GM18861 (cell line): Measurements from ENCODE around the gene NEAT1.
"Not testable (repeated sequence)": the region's sequence is repeated elsewhere in the genome, so short reads cannot be mapped to it uniquely, and the experiment has no call there.

Experiments used
- ATAC-seq: cut with Tn5 transposase; IDR thresholded peaks from one replicate; pipeline ENCODE4 v1.9.1; 2021; ENCODE audit not compliant: unreplicated experiment

NEAT1 gene

DNA sequence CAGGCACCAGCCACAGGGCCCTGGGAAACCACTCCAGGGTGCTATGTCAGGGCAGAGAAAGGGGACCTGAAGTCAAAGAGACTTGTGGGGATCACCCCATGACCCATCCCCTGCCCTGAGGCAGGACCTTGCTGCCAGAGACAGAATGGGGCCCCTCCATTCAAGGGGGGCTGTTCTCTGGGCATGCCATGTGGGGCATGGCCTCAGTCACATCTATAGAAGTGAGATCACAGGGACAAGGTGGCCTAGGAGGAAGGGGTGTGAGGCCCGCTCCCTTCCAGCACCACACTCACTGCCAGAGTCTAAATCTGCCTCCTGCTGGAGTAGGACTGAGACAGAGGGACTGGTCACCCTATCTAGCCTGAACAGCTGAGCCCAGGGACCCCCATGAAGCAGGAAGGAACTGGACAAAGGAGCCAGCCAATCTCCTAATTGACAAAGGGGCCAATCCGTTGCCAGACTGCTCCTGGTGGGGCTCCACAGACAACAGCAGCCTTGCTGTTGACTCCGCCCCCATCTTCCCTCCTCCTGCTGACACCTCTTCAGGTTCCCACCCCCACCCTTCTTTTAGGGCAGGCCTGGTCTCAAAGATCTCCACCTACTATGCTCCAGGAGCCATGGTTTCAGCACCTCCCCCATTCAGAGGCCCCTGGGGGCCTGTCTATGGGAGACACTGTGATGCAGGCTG lies 26.0 kb downstream of the NEAT1 start:
- no peak for ATAC-seq

DNA sequence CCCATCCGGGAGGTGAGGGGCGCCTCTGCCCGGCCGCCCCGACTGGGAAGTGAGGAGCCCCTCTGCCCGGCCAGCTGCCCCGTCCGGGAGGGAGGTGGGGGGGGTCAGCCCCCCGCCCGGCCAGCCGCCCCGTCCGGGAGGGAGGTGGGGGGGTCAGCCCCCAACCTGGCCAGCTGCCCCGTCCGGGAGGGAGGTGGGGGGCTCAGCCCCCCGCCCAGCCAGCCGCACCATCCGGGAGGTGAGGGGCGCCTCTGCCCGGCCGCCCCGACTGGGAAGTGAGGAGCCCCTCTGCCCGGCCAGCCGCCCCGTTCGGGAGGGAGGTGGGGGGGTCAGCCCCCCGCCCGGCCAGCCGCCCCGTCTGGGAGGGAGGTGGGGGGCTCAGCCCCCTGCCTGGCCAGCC lies 28.7 kb downstream of the NEAT1 start:
- not testable (repeated sequence) for ATAC-seq

DNA sequence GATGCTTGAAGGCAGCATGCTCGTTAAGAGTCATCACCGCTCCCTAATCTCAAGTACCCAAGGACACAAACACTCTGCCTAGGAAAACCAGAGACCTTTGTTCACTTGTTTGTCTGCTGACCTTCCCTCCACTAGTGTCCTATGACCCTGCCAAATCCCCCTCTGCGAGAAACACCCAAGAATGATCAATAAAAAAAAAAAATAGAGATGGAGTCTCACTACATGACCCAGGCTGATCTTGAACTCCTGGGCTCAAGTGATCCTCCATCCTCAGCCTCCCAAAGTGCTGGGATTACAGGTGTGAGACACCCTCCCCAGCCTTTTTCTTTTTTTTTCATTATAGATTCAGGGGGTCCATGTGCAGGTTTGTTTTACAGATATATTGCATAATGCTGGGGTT lies 29.7 kb downstream of the NEAT1 start:
- not testable (repeated sequence) for ATAC-seq

DNA sequence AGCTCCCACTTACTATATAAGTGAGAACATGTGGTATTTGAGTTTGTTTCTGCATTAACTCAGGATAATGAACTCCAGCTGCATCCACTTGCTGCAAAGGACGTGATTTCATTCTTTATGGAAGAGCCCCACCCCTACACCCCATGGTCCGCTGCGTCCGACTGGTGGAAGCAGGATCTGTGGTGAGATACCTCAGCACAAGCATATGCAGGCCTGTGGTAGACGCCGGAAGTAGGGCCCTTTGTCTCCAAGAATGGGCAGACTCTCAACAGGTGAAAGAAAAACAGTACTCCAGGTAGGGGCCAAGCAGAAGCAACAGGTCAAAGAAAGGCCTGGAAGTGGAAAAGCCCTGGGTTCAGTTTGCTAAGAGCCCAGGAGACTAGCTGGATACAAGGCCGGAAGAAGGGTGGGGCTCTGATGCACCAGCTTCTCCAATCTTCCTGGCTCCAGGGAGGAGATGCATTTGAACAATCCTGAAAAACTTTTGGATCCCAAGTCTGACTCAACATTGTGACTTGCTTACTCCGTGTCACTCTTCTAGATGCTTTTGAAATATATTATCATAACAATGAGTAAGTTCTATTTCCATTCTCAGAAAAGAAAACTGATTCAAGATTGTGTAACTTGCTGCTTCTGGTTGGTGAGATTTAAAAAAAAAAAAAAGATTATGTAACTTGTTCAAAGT lies 30.4 kb downstream of the NEAT1 start:
- ATAC-seq = no peak

DNA sequence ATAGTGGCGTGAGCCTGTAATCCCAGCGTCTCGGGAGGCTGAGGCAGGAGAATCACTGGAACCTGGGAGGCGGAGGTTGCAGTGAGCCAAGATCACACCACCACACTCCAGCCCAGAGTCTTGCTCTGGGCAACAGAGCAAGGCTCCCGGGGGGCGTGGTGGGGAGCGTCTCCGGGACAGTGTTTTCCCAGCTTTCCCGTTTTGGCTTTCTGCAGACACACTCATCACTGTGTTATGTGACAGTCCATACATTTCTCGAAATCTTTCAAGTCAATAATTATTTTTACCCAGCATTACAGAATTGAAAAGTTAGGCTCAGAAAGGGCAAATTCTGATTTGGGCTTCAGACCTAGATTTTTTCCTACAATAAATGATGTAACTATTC lies 31.7 kb downstream of the NEAT1 start:
- no peak for ATAC-seq

DNA sequence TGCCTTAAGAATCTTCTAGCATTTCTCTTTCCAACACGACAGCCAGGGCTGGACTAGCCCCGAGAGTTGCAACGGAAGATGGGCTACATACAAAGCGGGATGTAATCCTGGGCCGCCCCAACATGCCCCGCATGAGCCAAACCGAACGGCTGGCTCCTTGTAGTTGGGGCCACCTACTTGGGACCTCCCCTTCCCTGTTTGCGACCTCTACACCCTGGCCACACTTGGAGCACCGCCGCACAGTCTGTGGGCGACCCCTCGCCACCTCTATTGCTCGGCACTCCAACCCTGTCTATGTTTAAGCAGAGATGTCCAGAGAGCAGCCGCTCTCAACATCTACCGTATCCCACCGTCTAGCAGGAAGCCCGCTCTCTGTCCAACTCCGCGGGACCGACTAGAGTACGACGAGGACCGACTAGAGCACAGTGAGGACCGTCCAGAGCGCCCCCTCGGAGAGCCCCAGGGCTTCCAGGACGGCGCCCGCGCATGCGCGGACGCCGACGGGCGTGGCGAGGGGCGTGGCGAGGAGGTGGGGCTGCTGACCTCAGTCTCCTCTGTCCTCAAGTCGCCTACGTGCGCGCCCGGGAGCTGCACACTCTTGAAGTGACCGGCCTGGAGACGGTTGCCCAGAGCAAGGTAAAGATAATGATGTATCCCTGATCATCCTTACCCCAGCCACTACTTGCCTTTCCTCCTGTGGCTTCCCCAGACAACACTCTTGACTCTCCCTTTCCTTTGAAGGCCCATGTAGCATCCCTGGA lies 32.3 kb downstream of the NEAT1 start:
- peak; percentile 50 for ATAC-seq

DNA sequence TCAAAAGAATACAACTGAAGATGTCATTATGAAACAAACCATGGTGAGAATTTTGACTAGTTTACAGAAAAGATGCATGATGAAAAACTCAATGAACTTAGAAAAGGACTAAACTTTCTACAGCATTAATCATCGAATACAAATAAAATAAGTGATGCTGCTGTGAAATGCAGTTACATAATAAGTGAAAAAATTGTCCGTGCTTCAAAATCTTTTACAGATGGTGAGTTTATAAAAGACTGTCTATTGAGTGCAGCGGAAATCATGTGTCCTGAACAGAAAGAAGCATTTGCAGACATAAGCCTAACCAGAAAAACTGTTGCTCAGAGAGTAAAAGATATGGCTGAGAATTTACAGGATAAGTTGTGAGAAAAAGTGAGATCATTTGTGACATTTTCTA lies 33.8 kb downstream of the NEAT1 start:
- no peak for ATAC-seq

DNA sequence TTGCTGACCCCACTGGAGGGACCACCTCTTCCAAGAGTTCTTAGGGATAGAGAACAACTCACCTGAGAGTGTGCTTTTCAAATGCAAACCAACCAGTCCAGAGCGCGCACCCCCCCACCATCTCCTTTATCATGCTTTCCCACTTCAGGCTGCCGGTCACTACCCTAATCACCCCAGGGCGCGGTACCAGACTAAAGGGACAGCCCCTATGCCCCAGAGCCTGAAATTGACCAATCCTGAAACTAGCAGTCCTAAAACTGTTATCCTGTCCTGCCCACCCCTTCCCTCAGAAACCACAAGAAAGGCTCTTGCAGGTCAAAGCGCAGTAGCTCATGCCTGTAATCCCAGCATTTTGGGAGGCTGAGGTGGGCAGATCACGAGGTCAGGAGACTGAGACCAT lies 37.0 kb downstream of the NEAT1 start:
- no peak for ATAC-seq

DNA sequence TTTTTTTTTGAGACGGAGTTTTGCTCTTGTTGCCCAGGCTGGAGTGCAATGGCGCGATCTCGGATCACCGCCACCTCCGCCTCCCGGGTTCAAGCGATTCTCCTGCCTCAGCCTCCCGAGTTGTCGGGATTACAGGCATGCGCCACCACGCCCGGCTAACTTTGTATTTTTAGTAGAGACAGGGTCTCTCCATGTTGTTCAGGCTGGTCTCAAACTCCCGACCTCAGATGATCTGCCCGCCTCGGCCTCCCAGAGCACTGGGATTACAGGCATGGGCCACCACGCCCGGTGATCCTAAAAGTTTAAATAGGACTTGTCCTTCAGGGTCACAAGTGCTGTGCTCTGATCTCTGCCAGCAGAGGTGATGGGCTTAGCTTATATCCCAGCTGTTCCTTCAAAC lies 42.9 kb downstream of the NEAT1 start:
- ATAC-seq = not testable (repeated sequence)

DNA sequence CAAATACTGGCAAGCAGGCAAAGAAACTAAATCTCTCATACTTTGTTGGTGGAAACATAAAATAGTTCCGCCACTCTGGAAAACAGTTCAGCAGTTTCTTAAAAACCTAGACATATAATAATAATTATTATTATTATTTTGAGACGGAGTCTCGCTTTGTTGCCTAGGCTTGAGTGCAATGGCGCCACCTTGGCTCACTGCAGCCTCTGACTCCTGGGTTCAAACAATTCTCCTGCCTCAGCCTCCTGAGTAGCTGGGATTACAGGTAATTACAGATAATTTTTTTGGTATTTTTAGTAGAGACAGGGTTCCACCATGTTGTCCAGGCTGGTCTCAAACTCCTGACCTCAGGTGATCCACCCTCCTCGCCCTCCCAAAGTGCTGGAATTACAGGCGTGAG lies 44.7 kb downstream of the NEAT1 start:
- ATAC-seq = not testable (repeated sequence)

DNA sequence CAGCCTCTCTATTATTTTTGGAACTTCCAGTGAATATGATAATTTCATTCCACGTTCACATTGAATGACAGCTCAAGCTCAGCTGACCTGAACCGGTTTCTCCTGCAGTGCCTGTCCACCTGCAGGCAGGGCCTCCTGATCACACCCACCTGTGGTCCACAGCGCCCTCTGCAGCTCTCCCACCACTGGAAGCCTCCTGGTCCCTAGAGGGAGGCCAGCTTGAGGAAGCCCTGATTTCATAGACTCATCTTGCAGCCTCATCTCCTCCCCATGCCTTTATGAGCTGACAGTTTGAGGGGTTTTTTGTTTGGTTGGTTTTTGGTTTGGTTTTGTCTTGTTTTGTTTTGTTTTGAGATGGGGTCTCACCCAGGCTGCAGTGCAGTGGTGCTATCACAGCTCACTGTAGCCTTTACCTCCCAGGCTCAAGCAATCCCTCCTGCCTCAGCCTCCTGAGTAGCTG lies 46.3 kb downstream of the NEAT1 start:
- no peak for ATAC-seq

DNA sequence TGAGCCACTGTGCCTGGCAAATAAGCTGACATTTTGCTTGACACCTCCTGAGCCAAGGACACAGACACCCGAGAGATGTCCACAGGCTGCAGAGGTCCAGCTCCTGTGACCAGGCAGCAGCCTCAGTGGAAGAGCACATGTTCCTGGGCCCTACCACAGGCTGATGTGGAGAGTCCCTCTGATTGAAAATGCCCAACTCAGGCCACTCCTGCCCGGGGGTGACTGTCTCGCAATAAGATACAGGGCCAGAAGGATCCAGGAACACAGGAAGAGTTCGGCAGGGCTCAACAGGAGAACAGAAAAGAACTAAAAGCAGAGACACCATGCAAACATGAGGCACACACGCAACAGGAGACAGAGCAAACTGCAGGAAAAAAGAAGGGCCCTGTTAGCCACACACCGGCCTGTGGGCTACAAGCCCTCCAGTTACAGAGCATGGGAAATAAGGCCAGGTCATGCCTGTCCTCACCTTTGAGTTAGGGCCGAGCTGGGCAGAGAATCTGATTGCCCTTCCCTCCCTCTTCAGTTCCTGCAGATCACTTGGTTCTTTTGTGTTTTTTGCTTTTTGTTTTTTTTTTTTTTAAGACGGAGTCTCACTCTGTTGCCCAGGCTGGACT lies 47.9 kb downstream of the NEAT1 start:
- no peak for ATAC-seq

DNA sequence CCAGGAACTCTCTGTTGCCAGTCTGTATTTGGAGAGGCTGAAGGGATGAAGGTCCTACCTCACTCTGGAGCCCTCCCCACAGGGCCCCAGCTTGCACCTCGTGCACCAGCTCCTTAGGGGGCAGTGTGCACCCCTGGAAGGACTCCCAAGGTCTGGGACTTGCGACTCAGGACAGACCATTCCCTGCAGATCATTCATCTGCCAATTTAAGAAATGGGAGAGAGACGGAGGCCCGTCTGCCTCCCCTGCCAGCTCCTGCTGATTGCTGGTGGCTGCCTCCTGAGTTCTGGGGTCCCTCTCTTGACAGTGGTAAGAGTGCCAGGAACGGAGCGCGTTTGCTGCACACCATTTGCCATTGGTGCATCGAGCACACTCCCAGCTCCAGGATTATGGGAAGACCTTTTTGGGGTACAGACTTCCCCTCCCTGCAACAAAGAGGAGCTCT lies 48.9 kb downstream of the NEAT1 start:
- ATAC-seq = no peak

DNA sequence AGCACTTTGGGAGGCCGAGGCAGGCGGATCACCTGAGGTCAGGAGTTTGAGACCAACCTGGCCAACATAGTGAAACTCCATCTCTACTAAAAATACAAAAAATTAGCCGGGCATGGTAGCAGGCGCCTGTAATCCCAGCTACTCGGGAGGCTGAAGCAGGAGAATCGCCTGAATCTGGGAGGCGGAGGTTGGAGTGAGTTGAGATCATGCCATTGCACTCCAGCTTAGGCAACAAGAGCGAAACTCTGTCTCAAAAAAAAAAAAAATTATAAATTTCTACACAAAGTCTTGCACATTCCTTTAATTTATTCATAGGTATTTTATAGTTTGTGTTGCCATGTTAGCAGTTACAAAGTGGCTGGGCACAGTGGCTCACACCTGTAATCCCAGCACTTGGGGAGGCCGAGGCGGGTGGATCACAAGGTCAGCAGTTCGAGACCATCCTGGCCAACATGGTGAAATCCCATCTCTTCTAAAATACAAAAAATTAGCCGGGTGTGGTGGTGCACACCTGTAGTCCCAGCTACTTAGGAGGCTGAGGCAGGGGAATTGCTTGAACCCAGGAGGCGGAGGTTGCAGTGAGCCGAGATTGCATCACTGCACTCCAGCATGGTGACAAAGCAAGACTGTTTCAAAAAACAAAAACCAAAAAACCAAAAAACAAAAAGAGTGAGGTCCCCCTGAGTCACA lies 50.1 kb downstream of the NEAT1 start:
- not testable (repeated sequence) for ATAC-seq

DNA sequence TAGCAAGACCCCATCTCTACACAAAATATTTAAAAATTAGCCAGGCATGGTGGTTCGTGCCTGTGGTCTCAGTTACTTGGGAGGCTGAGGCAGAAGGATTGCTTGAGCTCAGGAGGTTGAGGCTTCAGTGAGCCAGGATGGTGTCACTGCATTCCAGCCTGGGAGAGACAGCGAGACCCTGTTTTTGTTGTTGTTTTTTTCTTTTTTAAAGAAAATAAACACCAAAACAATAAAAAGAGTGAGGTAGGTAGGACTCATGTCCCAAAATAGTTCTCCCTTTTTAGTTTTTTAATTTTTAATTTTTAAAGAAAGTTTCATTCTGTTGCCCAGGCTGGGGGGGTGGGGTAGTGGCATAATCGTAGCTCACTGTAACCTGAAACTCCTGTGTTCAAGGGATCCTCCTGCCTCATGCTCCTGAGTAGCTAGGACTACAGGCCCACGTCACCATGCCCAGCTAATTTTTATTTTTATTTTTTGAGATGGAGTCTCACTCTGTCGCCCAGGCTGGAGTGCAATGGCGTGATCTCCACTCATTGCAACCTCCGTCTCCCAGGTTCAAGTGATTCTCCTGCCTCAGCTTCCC lies 50.8 kb downstream of the NEAT1 start:
- ATAC-seq = no peak

DNA sequence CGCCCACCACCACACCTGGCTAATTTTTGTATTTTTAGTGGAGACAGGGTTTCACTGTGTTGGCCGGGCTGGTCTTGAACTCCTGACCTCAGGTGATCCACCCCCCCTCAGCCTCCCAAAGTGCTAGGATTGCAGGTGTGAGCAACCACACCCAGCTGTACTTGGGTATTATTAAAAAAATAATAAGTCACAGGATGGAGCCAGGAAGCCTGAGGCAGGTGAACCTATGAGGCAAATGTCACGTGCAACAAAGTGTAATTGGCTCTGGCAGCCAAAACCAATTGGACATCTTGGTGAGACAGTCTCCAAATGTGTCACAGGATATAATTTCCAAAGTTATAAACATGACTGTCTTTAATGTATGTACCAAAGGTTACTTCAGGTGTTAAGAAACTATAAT lies 52.3 kb downstream of the NEAT1 start:
- ATAC-seq = no peak

DNA sequence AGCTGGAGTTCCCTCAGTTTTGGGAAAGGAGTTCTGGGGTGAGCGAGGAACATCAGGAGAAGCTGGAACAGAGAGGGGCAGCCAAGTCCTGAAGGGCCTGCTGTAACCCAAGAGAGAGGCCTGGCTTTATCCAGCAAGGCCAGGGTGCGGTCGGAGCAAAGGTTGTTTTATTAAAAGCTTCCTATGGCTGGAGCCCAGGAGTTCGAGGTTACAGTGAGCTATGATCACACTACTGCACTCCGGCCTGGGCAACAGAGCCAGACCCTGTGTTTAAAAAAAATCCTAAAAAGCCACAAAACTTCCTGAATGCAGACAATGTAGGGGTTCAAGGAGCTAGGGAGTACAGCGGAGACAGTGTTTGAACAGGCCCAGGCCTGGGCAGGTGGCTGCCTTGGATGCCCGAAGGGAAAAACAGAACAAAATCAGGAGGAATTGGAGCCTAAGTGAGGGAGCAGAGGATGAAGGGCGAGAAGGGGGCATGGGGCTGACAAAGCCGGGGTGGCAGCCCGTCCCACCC lies 54.1 kb downstream of the NEAT1 start:
- no peak for ATAC-seq

DNA sequence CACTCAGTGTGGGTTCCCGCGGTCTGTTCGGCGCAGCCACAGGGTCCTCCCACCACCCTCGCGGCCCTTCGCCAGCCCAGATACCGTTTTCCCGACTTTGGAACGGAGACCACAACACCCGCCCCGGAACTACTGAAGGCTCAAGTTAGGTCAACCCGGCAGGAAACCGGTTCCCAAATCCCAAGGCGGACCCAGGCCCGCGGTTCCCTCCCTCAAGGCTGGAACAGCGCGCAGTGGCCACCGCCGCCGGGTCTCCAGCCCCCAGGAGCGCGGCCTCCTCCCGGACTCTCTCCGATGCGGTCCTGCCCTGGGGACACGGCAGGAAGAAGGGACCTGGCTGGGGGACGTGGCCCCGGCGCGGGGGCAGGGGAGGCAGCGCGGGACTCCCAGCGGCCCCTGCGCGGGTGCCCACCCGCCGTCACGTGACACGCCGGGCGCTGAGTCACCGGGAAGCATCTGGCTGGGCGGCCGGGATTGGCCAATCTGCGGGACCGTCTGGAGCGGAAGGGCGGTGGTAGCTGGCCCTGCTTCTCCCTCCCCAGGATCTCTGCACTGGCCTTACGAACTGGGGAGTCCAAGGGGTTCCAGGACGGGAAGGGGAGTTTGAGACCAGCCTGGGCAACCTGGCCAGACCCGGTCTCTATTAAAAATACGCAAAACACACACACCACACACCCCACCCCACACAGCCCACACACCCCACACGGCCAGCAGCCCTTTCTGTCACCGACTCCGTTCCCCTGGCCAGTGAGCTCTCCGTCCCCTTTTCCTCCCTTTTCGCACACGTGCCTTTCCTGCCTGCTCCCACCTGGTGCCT lies 54.8 kb downstream of the NEAT1 start:
- peak; percentile 69 for ATAC-seq

DNA sequence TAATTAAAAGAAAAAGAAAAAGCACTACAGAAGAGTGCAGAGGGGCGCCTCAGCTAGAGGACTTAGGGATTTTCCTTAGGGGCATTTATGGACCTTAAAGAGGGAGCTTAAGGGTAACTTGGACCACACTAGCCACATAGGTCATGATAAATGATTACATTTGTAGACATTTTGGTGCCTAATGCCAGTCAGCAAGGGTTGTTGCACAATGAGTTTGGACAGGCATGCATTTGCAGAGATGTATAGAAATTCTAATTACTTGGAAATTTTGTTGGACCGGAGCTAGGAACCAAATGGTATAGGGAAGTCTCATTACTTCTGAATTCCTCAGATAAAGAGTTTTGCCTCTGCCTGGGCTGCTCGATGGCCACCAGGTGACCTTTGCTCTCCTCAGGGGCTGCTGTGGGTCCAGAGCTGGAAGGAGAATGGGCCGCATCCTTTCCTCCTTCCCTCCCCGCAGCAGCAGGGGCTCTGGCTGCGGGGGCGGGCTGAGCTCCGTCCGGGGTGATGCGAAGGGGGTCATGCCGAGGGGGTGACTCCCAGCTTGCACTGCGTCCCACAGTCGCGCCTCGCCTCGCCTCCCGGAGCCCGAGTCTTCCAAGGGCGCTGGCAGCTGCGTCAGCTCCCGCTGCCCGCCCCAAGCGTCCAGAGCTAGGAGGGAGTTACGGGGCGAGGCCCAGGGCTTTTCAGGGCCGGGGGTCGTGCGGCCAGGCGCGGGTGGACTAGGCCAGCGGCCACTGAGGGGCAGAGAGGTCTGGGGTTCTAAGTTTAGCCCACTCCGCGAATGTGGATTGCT lies 56.0 kb downstream of the NEAT1 start:
- ATAC-seq = no peak
